Lower leg skin (tissue), 3 donors: ENCODE measurements around the gene SLC13A3.

Experiments
- POLR2A ChIP-seq, 2 donors: fragments of 450-650 bp; IDR thresholded peaks; one replicate each; pipeline ENCODE4 v1.6.1; 2016 to 2017; ENCODE audit warnings: antibody characterized with exemption in 2 of 2, mild to moderate bottlenecking in 1 of 2, moderate library complexity in 1 of 2
- TF ChIP-seq, protein P1 (sequence below), 3 donors: fragments of 450-650 bp; IDR thresholded peaks; one replicate each; pipeline ENCODE4 v1.5.1; 2016; ENCODE audit warnings: antibody characterized with exemption in 3 of 3, mild to moderate bottlenecking in 3 of 3, moderate library complexity in 2 of 3

DNA sequence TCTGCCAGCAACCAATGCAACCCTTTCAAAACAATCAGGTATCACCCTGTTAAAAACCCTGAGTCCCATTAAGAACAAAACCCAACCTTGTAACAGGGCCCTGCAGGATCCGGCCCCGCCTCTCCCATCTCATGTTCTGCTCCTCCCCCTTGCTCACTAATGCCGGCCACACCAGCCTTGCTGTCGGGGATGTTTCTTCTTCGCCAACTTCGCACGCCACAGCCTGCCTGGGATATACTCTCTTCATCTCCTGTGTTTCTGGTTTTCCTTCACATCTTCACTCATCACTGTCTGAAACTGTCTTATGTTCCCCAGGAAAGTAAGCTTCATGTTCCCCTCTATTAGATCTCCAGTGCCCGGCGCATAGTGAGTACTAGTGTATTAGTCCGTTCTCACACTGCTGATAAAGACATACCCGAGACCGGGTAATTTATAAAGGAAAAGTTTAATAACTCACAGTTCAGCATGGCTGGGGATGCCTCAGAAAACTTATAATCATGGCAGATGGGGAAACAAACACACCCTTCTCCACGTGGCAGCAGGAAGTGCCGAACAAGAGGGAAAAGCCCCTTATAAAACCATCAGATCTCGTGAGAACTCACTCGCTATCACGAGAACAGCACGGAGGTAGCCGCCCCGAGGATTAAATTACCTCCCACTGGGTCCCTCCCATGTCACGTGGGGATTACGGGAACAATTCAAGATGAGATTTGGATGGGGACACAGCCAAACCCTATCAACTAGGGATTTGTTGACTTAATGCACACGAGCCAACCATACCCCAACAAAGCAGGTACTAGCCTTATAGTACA lies 32.9 kb upstream of the SLC13A3 start:
- no peak for TF ChIP-seq POLR2A (IDR thresholded peaks at IDR 0.05)
- TF ChIP-seq, protein P1, sequence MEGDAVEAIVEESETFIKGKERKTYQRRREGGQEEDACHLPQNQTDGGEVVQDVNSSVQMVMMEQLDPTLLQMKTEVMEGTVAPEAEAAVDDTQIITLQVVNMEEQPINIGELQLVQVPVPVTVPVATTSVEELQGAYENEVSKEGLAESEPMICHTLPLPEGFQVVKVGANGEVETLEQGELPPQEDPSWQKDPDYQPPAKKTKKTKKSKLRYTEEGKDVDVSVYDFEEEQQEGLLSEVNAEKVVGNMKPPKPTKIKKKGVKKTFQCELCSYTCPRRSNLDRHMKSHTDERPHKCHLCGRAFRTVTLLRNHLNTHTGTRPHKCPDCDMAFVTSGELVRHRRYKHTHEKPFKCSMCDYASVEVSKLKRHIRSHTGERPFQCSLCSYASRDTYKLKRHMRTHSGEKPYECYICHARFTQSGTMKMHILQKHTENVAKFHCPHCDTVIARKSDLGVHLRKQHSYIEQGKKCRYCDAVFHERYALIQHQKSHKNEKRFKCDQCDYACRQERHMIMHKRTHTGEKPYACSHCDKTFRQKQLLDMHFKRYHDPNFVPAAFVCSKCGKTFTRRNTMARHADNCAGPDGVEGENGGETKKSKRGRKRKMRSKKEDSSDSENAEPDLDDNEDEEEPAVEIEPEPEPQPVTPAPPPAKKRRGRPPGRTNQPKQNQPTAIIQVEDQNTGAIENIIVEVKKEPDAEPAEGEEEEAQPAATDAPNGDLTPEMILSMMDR (IDR thresholded peaks at IDR 0.05) = no peak
